HG02885 (cell line): ENCODE results near the gene FOXA1.

ENCODE experiments used
- ATAC-seq: cut with Tn5 transposase; IDR thresholded peaks from one replicate; pipeline ENCODE4 v1.9.1; 2021; ENCODE audit warnings: mild to moderate bottlenecking; ENCODE audit not compliant: unreplicated experiment, poor library complexity

Gene FOXA1

GRCh38 chr14:37594971-37595808 lies at the start of gene FOXA1, which contains the start of gene TTC6:
Gene FOXA1 (minus strand): TSS chr14:37595249. CDS start chr14:37594972, 277 bp downstream.
Gene TTC6 (plus strand): TSS chr14:37595629. CDS start chr14:37622065, 26,436 bp downstream.
- ATAC-seq, result no peak

DNA sequence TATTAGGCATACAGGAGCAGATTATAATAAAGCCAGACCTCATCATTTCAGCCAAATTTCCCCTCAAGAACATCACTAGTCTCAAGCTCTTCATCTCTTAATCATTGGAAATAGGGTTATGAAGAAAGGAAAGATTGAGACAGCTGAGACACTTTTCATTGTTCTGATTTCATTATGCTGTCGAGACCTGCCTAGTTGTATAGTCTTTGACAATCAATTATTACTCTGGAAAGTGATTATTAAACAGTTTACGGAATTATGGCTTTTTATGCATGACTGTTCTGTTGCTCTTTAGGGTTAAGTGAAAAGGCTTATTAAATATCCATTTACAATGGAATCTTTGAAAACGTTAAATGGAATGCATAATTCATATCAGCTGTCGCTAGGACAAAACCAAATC lies 48.7 kb upstream of the FOXA1 start:
- no peak for ATAC-seq

- ATAC-seq, result no peak
Measured at GRCh38 chr14:37642125-37642524, 47.1 kb upstream of the FOXA1 start.

DNA sequence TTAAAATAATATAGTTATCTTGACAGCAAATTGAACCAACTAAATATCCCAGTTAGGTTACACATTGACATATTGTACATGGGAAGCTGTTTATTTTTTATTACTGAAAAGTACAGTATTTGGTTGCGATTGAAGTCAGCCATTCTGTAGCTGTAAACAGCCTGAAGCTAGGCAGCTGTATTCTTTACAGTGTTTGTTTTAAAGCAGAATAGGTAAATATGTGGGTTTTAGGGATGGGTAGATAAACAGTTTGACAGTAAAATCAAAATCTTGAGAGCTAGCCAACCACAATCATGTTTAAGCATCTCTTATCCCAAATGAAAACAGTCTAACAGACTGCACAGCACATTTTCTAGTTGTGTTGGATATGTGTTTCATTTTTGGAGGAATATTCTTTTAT lies 46.1 kb upstream of the FOXA1 start:
- ATAC-seq, result no peak

DNA sequence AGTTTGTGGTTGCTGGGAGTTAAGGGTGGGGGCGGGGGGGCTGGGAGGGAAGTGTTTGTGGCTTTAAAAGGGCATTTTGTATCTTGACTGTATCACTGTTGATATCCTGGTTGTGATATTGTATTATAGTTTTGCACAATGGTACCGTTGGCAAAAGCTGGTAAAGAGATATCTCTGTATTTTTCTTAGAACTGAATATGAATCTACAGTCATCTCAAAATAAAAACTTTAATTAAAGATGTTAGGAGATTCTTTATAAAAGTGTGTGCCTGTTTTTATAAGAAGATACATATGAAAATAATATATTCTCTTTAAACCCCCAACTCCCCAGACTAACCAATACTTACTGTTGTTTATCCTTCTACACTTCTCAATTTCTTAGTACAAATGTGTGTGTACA lies 43.5 kb upstream of the FOXA1 start:
- no peak for ATAC-seq

- no peak for ATAC-seq
Measured at GRCh38 chr14:37637341-37637740, 42.3 kb upstream of the FOXA1 start.

DNA sequence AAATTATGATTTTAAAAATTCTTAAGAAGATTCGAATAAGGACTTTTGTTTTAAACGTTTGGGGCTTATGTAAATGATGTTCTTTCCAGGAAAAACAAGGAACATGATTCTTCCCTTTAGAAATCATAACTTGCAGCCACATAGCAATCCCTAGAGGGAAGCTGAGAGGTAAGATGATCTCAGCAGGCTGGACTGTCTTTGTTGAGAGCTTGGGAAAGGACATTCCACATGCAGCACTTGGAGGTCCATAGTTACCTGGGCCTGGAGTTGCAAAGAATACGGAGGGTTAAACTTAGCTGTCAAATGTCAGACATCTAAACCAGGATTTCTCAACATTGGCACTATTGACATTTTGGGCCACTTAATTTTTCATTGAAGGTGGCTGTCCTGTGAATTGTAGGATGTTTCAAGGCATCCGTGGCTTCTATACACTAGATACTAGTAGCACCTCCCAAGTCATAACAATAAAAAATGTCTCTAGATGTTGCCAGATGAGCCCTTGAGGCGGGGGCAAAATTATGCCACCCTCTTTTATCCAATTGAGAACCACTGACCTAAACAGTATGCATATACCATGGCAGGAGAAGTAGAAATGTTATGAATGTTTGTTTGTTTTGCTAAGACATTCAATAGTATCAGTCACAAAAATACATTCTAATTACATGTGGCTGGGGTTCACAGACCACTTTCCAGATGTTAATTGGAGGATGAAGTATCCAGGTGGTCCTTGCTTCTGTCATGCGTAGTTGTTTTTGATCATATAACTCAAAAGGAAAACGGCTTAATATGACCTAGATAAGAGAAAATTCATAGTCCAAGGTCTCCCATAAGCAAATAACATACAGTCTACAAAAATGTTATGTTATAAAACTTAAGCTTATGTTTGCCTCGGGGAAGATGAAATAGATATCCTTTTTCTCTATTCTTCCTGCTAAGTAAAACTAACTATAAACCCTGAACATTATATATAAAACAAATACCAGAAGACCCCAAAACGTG lies 30.8 kb upstream of the FOXA1 start:
- no peak for ATAC-seq

DNA sequence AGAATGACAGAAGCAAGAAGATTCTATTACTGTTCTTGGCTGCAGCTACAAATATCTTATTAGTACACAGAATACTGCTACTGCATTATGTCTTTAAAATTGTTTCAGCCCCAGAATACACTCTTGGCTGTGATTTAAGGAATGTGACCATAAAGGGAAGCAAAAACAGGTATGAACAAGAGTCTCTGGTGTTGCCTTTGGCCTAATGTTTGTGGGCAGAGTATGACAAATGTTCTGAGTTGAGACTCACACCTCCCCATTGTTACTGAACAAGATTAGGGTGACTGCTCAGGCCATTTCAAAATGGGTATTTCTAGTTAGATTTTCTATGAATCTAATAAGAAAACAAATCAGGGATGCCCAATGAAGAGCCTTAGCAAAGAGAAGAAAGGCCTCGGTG lies 28.9 kb upstream of the FOXA1 start:
- no peak for ATAC-seq

DNA sequence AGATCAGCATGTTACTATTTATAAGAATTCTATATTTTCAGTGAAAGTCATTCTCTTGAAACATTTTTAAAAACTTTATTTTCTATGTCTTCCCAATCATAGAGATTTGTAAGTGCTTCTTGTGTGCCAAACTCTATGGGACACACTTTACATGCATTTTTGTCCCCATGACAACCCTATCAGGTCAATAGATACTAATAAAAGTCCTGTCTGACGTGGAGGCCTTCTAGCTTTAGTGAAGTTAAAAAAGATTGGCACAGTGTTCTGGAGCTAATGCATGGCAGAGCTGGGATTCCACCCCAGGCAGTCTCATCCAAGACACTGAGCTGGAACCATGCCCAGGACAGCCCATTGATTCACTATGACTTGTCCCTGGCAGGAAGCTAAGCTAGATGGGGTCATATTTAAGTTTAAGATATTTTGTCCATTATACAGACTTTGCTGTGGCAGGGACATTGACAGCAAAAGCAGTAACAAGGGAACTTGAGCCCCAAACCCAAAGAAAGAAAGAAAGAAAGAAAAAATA lies 28.4 kb upstream of the FOXA1 start:
- no peak for ATAC-seq

DNA sequence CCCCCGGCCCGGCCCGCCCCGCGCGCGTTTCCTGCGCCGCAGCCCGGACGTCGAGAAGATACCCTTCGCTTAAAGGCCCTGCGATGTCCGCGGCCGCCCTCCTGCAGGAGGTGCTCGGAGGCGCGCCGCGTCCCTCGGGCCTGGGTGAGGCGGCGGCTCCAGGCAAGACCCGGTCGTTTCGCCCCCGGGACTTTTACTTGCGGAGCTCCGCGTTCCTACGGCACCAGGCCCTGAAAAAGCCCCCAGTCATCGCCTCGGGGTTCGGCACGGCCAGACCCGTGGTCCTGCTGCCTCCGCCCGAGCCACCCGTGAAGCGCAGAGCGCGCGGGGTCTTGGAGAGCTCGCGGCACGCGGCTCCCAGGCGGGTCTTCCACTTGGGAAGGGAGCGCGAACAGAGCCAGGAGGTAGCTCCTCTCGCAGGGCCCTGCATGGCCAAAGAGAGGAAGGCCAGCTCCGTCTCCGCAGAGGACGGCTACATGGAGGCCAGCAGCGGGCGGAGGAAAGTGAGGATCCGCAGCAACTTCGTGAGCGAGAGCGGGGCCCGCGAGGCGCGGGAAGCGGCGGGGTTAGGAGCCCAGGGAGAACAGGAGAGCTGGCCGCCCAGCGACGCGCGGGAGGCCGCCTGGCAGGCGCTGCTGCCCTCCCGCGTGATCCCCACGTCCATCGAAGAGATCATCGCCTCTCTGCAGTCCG lies 27.3 kb upstream of the FOXA1 start:
- ATAC-seq, result no peak

- no peak for ATAC-seq
Measured at GRCh38 chr14:37620856-37621255, 25.8 kb upstream of the FOXA1 start.

DNA sequence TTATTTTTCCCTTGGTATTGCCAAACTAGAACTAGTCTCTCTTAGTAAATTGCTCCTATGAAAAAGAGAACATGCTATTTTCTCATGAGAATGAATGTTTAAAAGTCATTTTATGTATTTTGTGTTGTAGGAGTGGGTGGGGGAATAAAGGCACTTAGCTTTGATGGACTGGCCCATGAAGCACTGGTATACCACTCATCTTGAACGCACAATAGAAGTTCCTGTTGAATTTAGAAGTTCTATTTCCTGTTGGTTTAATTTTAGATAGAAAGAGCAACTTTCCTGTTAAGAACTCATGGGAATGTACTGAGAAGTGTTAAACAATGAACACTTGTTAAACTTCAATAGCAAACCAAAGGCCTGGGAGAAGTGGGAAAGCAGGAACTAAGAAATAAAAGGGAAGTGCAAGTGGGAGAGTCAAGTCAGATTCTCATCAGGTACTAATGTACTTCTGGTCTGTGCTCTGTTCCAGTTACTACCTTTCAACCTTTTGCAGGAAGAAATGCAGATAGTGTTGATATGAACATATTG lies 23.5 kb upstream of the FOXA1 start:
- ATAC-seq, result no peak

- no peak for ATAC-seq
Measured at GRCh38 chr14:37617864-37618365, 22.9 kb upstream of the FOXA1 start.

DNA sequence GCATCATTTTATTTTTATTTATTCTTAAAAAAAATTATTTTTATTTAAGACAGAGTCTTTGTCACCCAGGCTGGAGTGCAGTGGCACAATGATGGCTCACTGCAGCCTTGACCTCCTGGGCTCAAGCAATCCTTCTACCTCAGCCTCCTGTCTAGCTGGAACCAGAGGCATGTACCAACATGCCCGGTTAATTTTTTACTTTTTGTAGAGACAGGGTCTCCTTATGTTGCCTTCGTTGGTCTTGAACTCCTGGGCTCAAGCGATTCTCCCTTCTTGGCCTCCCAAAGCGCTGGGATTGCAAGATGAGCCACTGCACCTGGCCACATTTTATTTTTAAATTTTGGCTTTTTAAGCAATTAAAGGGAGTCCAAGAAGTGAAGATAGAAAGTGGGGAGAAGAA lies 21.8 kb upstream of the FOXA1 start:
- ATAC-seq, result no peak

GRCh38 chr14:37615582-37616289 lies 20.7 kb upstream of the FOXA1 start:
- ATAC-seq, result no peak

DNA sequence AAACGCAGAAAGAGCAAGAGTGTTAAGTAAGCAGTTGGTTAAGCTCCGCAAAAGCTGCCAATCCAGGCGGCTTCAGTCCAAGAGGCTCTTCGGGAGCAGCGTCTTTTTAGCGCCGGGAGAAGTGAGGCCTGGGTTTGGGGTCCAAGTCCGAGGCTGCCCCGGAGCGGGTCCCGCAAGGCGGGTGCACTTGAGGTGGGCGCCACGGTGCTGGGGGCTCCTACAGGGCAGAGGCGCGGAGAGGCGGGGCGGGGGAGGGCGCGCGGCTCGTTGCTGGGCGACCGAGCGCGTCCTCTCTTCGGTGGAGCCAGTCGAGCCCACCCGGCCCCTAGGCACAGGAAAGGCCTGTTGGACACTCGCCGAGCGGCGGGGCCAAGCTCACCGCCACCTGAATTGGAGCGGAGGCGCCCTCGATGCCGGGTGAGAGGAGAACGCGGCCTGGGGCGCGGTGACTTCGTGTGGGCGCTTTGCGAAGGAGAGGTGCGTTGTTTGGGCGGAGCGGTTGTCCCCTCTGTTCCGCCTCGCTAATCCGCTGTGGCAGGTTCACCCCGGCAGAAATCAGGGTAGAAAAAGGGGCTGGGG lies 16.0 kb upstream of the FOXA1 start:
- no peak for ATAC-seq

- no peak for ATAC-seq
Measured at GRCh38 chr14:37608649-37609048, 13.6 kb upstream of the FOXA1 start.

DNA sequence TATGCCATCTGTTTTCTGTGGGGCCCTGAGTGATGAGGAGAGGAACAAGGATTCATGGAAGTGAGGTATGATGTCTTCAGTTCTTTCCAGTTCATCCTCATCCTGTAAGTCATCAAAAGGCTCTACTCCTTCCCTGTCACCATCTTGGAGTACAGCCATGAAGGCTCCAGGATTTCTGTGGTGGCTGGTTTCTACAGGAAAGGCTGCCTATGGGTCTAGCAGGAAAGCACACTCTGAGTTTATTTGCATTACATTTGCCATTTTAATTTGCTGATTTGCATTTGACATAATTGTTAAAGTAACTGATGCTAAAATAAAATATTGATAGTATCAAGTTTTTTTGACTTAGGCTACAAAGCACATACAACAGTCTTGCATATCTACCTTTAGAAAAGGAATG lies 11.6 kb upstream of the FOXA1 start:
- ATAC-seq, result no peak
